ENCODE results near the gene ASAP2. TPM values are rescaled to one million over a fixed set of nuclear protein-coding genes. Genes with fewer than 3 reads are reported as not detected.

ASAP2 gene
- total and polyA plus RNA-seq, 9 of the 15 experiments (the other 6 are each of a cell fraction or from before 2014, with no cell fraction given) = 0.06 to 4.3 (median 3.1) TPM

- no peak for TF ChIP-seq STAT6 (CRISPR knock-in tag; IDR thresholded peaks at IDR 0.05)
- no peak for TF ChIP-seq NR2C1 (IDR thresholded peaks at IDR 0.05)
- no peak for TF ChIP-seq NR2C1 (tag; IDR thresholded peaks at IDR 0.05)
- TF ChIP-seq ATF2 (CRISPR knock-in tag; IDR thresholded peaks at IDR 0.05) = no peak
- TF ChIP-seq PHTF2 (CRISPR knock-in tag; IDR thresholded peaks at IDR 0.05) = no peak
- no peak for TF ChIP-seq MTF1 (CRISPR knock-in tag; IDR thresholded peaks at IDR 0.05; ENCODE audit: borderline replicate concordance)
- TF ChIP-seq FOXK2 (conservative IDR thresholded peaks at IDR 0.05 in 1 of 2, IDR thresholded peaks at IDR 0.05 in 1 of 2; ENCODE audit: low read depth in 2 of 2) = no peak
- TF ChIP-seq ZNF318 (IDR thresholded peaks at IDR 0.05; ENCODE audit: borderline replicate concordance in 1 of 2, low read depth in 1 of 2) = 0 out of 4 replicates have a peak, but pooled peaks of 1 of the 2 experiments have one; percentile 29
- no peak for TF ChIP-seq CSDE1 (IDR thresholded peaks at IDR 0.05)
- TF ChIP-seq CEBPG (CRISPR knock-in tag; IDR thresholded peaks at IDR 0.05) = no peak
- TF ChIP-seq CEBPG (tag; conservative IDR thresholded peaks at IDR 0.05 in 1 of 2, IDR thresholded peaks at IDR 0.05 in 1 of 2) = no peak
- TF ChIP-seq SIRT6 (IDR thresholded peaks at IDR 0.05; ENCODE audit: low read depth, low read length) = no peak
- TF ChIP-seq ATF6 (CRISPR knock-in tag; IDR thresholded peaks at IDR 0.05) = no peak
- no peak for TF ChIP-seq NFE2L1 (tag; IDR thresholded peaks at IDR 0.05; ENCODE audit: borderline replicate concordance, low read depth)
These were observed 106.8 kb downstream of the ASAP2 start (continued) for GRCh38 chr2:9313443-9313842.
